Transverse colon (tissue), 4 donors: Measurements from ENCODE around the gene AQP12A. TPM values are rescaled to one million over a fixed set of nuclear protein-coding genes. Genes with fewer than 3 reads are reported as not detected.

Experiments used
- DNase-seq: peaks from one replicate; pipeline ENCODE4 v3.0.0-alpha.2; 2019
- H3K27ac ChIP-seq, 4 donors: fragments of 200-600 bp; sonication (generic); 2 replicates each; pipeline ENCODE4 v1.5.1; 2016 to 2018; ENCODE audit warnings: inconsistent platforms in 4 of 4
- H3K27me3 ChIP-seq: fragments of 200-600 bp; sonication (generic); 2 replicates; pipeline ENCODE4 v1.5.1; 2017; ENCODE audit warnings: inconsistent platforms
- H3K36me3 ChIP-seq, 4 donors: fragments of 200-600 bp; sonication (generic); 2 replicates each; pipeline ENCODE4 v1.5.1; 2017 to 2019; ENCODE audit warnings: inconsistent platforms in 4 of 4
- H3K4me1 ChIP-seq, 4 donors: fragments of 200-600 bp; sonication (generic); 2 replicates each; pipeline ENCODE4 v1.5.1; 2017 to 2020; ENCODE audit warnings: inconsistent platforms in 4 of 4
- H3K4me3 ChIP-seq, 4 donors: fragments of 200-600 bp; sonication (generic); 1 replicate in 1 of 4; 2 replicates in 3 of 4; pipeline versions ENCODE4 v1.5.1 to v1.6.1; 2017 to 2019; ENCODE audit warnings: inconsistent platforms in 4 of 4
- H3K9me3 ChIP-seq, 2 donors: fragments of 200-600 bp; sonication (generic); 2 replicates each; pipeline ENCODE4 v1.5.1; 2017 to 2019; ENCODE audit warnings: inconsistent platforms in 2 of 2
- CTCF ChIP-seq, 5 experiments: fragments of 200-600 bp in 3 of 5; fragments of 450-650 bp in 2 of 5; sonication (generic) in 3 of 5; IDR thresholded peaks; 1 replicate in 2 of 5; 2 replicates in 3 of 5; pipeline ENCODE4 v1.5.1; 2016 to 2017; ENCODE audit warnings: antibody characterized with exemption in 5 of 5, inconsistent platforms in 3 of 5, mild to moderate bottlenecking in 2 of 5, moderate library complexity in 1 of 5
- EP300 ChIP-seq: sonication (generic); formaldehyde crosslinking; IDR thresholded peaks from one replicate; pipeline ENCODE4 v1.6.1; 2017; ENCODE audit warnings: antibody characterized with exemption, low read depth
- POLR2A ChIP-seq: fragments of 450-650 bp; IDR thresholded peaks from one replicate; pipeline ENCODE4 v1.6.1; 2016; ENCODE audit warnings: antibody characterized with exemption, mild to moderate bottlenecking, moderate library complexity
- POLR2AphosphoS5 ChIP-seq, 3 donors: sonication (generic); formaldehyde crosslinking; IDR thresholded peaks; one replicate each; pipeline ENCODE4 v1.6.1; 2016; ENCODE audit warnings: antibody characterized with exemption in 3 of 3
- WGBS, 2 donors: methylation state at CpG; one replicate each; pipeline ENCODE4 v1.1.5; 2018; ENCODE audit warnings: low coverage in 1 of 2; 5-methylcytosine and 5-hydroxymethylcytosine counted together
- in situ Hi-C, 4 donors: fragments of 200-750 bp; cut with MboI; loops; one replicate each; pipeline versions ENCODE4 v1.15.0 to v1.15.1; 2017; ENCODE audit warnings: low sequenced_read_pairs in 3 of 4, low pct_ligation_motif_present in 1 of 4, low pct_unique_long_range_greater_than_20kb in 1 of 4
- intact Hi-C: fragments of 100-400 bp; cut with DNase I; formaldehyde crosslinking; loops from one replicate; pipeline ENCODE4 v1.15.1; 2023; ENCODE audit warnings: low total_unique reads
- total RNA-seq, 4 donors: library from RNA; depleted of rRNA; stranded (reverse); fragments of >200 nt; gene quantifications; one replicate each; pipeline ENCODE4 v1.1.0, GENCODE V29; 2016

The AQP12A gene
- total RNA-seq, 4 donors from 2014 or later = not detected

DNA sequence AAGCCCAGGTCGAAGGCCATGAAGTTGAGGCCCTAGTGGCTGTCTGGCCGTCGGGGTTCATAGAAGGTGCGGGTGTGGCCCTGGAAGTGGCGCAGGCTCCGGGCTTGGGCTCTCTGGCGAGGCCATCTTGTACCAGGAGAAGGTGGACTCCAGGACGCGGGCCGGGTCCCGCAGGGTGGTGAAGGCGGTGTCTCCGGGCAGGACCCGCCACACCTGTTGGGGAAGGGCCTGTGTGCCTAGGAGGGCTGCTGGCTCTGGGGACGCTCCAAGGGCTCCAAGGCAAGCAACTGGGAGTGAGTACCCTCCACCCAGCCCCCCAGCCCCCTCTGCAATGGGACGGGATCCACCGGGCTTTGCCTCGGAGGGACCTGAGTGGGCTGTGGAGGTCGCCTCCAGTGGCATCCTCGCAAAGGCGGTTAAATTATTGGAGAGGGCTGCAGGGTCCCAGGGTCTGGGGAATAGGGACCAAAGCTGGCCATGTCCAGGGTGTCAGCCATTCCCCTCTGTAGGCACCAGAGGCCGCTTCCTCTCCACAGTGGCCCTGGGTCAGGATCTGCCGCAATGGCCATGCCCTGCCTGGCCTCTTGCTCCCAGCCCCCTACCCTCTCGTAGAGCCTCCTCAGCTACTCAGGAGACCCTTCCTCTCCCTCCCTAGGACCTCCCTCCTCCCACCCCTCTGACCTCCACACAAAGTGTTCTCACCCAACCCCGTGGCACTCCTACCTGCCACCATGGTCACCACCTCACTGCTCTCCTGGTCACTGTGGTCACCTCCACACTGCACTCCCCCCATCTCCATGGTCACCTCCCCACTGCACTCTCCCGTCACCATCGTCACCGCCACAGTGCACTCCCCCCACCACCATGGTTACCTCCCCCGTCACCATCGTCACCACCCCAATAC lies 10.3 kb downstream of the AQP12A start:
- Histone ChIP-seq H3K36me3 (no peaks in the 10 kb centered on the region), H3K4me3 (no peak overlapping the region), H3K9me3 (no peaks in the 10 kb centered on the region), H3K4me1 (no peaks in the 10 kb centered on the region), H3K27ac (no peak overlapping the region), H3K27me3 (peaks cover 16% of the 10 kb centered on the region)
- in situ Hi-C loops = loop anchor here in 2 of 4 donors (25.0 kb wide), 1 partner anchor 190 kb away; no protein-coding TSS in a partner anchor
- DNase-seq = no peak
- WGBS, 2 donors = 88% methylated on average over 30 of the region's 30 CpGs; no CpG with 5 or more reads in 1 of the 2 donors
- no peak for TF ChIP-seq CTCF (IDR thresholded peaks at IDR 0.05)
- no peak for TF ChIP-seq POLR2A
- TF ChIP-seq POLR2AphosphoS5 (IDR thresholded peaks at IDR 0.05) = no peak
- TF ChIP-seq EP300 = no peak
- intact Hi-C loops = no loop called here

- Histone ChIP-seq H3K4me3 (no peak overlapping the region), H3K9me3 (no peaks in the 10 kb centered on the region), H3K36me3 (no peaks in the 10 kb centered on the region), H3K4me1 (no peaks in the 10 kb centered on the region), H3K27me3 (peaks cover 16% of the 10 kb centered on the region), H3K27ac (no peak overlapping the region)
- WGBS, 2 donors = 60 to 71% methylated on average over 2 to 9 of the region's 9 CpGs
- TF ChIP-seq POLR2A = no peak
- TF ChIP-seq EP300 = no peak
- no peak for TF ChIP-seq CTCF (IDR thresholded peaks at IDR 0.05)
- TF ChIP-seq POLR2AphosphoS5 (IDR thresholded peaks at IDR 0.05) = no peak
- no peak for DNase-seq
- in situ Hi-C loops = loop anchor here in 2 of 4 donors (25.0 kb wide), 1 partner anchor 190 kb away; no protein-coding TSS in a partner anchor
- intact Hi-C loops = no loop called here
These were observed 11.0 kb downstream of the AQP12A start for GRCh38 chr2:240702640-240703011.

- in situ Hi-C loops (loop anchor here in 2 of 4 donors (25.0 kb wide), 1 partner anchor 191 kb away; no protein-coding TSS in a partner anchor), intact Hi-C loops (no loop called here)
- WGBS, 2 donors = 64% methylated on average over 16 of the region's 18 CpGs; no CpG with 5 or more reads in 1 of the 2 donors
- no peaks in the 10 kb centered on the region for H3K4me1 ChIP-seq
- peaks cover 16% of the 10 kb centered on the region for H3K27me3 ChIP-seq
- TF ChIP-seq CTCF (IDR thresholded peaks at IDR 0.05) (no peak), POLR2A (no peak), POLR2AphosphoS5 (IDR thresholded peaks at IDR 0.05) (no peak), EP300 (no peak)
- H3K4me3 ChIP-seq = no peak overlapping the region
- H3K9me3 ChIP-seq = no peaks in the 10 kb centered on the region
- H3K36me3 ChIP-seq = no peaks in the 10 kb centered on the region
- no peak for DNase-seq
- H3K27ac ChIP-seq = no peak overlapping the region
These were observed 12.0 kb downstream of the AQP12A start for GRCh38 chr2:240703417-240704341.

- Histone ChIP-seq H3K27ac (no peak overlapping the region), H3K4me1 (no peaks in the 10 kb centered on the region), H3K36me3 (no peaks in the 10 kb centered on the region), H3K27me3 (peaks cover 17% of the 10 kb centered on the region), H3K9me3 (no peaks in the 10 kb centered on the region), H3K4me3 (no peak overlapping the region)
- intact Hi-C loops (no loop called here), in situ Hi-C loops (loop anchor here in 2 of 4 donors (25.0 kb wide), 1 partner anchor 192 kb away; no protein-coding TSS in a partner anchor)
- TF ChIP-seq CTCF (IDR thresholded peaks at IDR 0.05) = no peak
- TF ChIP-seq POLR2A = no peak
- no peak for TF ChIP-seq POLR2AphosphoS5 (IDR thresholded peaks at IDR 0.05)
- no peak for TF ChIP-seq EP300
- 53 to 72% methylated on average over 7 to 19 of the region's 19 CpGs for WGBS, 2 donors
- no peak for DNase-seq
These were observed 13.0 kb downstream of the AQP12A start for GRCh38 chr2:240704651-240705050.
